GM21786 (cell line): ENCODE data around the gene EML4.
"Not testable (repeated sequence)": the region's sequence is repeated elsewhere in the genome, so short reads cannot be mapped to it uniquely, and the experiment has no call there.

Experiments
- ATAC-seq: cut with Tn5 transposase; IDR thresholded peaks from one replicate; pipeline ENCODE4 v1.9.1; 2021; ENCODE audit not compliant: unreplicated experiment

The EML4 gene

GRCh38 chr2:42327125-42327524 is 158.0 kb downstream of the EML4 start:
- peak; percentile 67 for ATAC-seq

- ATAC-seq = no peak
Measured at GRCh38 chr2:42328148-42328833, 159.1 kb downstream of the EML4 start.

- ATAC-seq = no peak
Measured at GRCh38 chr2:42328923-42329322, 159.8 kb downstream of the EML4 start.

- ATAC-seq = no peak
Measured at GRCh38 chr2:42329736-42330135, 160.6 kb downstream of the EML4 start.

GRCh38 chr2:42331569-42332284 is 162.6 kb downstream of the EML4 start:
- ATAC-seq = no peak

GRCh38 chr2:42332575-42332974 is 163.4 kb downstream of the EML4 start:
- no peak for ATAC-seq

- ATAC-seq = no peak
Measured at GRCh38 chr2:42333579-42333978, 164.4 kb downstream of the EML4 start.

- no peak for ATAC-seq
Measured at GRCh38 chr2:42334220-42334619, 165.1 kb downstream of the EML4 start.

- not testable (repeated sequence) for ATAC-seq
Measured at GRCh38 chr2:42334865-42335264, 165.7 kb downstream of the EML4 start.

GRCh38 chr2:42335514-42336104 is 166.5 kb downstream of the EML4 start:
- no peak for ATAC-seq

GRCh38 chr2:42336361-42336965 is 167.3 kb downstream of the EML4 start:
- ATAC-seq = no peak

- ATAC-seq = no peak
Measured at GRCh38 chr2:42337356-42337820, 168.2 kb downstream of the EML4 start.

- no peak for ATAC-seq
Measured at GRCh38 chr2:42337846-42338566, 168.9 kb downstream of the EML4 start.

- no peak for ATAC-seq
Measured at GRCh38 chr2:42338567-42339190, 169.5 kb downstream of the EML4 start.

- no peak for ATAC-seq
Measured at GRCh38 chr2:42339191-42339912, 170.2 kb downstream of the EML4 start.

GRCh38 chr2:42340045-42340937 is 171.1 kb downstream of the EML4 start:
- ATAC-seq = no peak

GRCh38 chr2:42340938-42341636 is 171.9 kb downstream of the EML4 start:
- ATAC-seq = no peak

GRCh38 chr2:42342061-42342794 is 173.1 kb downstream of the EML4 start:
- ATAC-seq = peak; percentile 72
